GM19043 (cell line): ENCODE results near the gene CFDP1.
"Not testable (repeated sequence)": the region's sequence is repeated elsewhere in the genome, so short reads cannot be mapped to it uniquely, and the experiment has no call there.

Source experiments
- ATAC-seq: cut with Tn5 transposase; IDR thresholded peaks from one replicate; pipeline ENCODE4 v1.9.1; 2021; ENCODE audit warnings: low read depth; ENCODE audit not compliant: unreplicated experiment

CFDP1 gene

DNA sequence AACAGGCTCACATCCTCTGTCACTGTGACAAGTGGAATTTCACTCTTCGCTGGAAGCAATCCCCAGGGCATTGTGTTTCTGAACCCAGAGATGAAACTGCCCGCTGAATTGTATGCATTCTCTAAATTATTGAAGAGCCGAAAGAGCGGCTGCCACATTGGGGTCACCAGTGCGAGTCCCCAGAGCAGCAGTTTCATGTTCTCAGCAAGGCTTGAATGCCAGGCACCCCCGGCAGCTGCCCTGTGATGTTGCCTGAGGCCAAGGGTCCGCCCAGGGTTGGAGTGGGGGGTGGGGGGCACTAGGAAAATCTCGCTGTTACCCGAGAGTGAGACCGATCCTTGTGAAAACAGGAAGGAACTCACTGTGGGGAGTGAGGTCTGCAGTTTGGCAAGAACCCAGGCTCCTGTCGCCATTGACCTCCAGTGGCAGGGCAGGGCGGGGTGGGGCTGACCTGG lies 161.2 kb downstream of the CFDP1 start:
- peak; percentile 55 for ATAC-seq

DNA sequence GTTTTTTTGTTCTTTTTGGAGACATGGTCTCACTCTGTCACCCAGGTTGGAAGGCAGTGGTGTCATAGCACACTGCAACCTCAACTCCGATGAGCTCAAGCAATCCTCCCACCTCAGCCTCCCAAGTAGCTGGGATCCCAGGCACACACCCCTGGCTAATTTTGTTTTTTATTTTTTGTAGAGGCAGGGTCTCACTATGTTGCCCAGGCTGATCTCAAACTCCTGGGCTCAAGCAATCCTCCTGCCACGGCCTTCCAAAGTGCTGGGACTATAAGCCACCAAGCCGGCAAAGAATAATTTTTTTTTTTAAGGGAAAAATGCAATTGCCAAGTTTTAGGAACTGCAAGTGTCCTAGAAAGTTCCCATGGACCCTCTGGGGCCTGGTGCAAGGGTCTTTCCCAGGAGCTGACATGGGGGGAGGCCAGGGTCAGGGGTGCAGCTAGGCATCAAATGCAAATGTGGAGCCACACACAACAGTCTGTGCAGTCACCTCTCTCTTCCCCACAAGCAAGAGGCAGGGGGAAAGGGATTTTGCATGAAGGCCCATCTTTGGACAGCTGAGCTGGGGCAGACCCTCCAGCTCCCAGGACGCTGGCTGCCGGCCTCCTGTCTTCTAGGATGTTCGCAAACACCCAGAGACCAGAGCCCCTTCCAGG lies 161.7 kb downstream of the CFDP1 start:
- ATAC-seq, result no peak

DNA sequence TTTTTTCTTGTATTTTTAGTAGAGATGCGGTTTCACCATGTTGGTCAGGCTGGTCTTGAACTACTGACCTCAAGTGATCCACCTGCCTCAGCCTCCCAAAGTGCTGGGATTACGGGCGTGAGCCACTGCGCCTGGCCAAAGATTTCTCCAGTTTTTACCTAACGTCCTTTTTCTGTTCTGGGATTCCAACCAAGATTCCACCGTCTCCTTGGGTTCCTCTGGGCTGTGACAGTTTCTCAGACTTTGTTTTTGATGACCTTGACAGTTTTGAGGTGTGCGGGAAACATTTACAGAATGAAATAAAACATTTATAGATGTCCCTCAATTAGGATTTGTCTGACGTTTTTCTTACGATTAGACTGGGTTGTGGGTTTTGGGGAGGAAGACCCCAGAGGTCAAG lies 163.9 kb downstream of the CFDP1 start:
- ATAC-seq, result not testable (repeated sequence)

DNA sequence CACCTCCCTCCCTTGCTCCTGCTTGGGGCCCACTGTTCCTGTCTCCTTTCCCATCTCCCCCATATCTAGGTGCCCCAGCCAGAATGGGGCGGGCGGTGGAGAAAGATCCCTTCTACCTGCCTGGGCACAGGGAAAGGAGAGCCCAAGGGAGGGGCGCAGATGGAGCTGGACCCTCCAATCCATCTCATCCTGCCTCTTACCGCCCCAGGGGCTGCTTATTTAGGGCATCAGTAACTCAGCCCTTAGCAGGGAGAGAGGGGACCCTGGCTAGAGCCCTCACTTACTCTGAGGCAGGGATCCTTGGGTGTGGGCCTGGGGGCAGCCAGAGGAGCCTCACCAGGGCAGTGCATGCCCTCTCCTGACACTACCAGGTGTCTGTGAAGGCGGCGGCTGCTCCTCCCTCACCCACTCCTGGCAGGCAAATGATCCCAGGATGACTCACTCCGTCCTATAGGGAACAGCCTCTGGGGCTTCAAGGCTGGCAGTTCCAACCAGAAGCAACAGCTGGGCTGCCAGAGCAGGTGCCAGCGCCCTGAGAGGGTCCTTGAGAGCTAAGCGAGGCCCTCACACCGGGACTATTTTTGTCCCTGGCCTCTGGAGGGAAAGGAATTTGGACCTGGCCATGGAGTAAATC lies 165.6 kb downstream of the CFDP1 start:
- ATAC-seq, result no peak

DNA sequence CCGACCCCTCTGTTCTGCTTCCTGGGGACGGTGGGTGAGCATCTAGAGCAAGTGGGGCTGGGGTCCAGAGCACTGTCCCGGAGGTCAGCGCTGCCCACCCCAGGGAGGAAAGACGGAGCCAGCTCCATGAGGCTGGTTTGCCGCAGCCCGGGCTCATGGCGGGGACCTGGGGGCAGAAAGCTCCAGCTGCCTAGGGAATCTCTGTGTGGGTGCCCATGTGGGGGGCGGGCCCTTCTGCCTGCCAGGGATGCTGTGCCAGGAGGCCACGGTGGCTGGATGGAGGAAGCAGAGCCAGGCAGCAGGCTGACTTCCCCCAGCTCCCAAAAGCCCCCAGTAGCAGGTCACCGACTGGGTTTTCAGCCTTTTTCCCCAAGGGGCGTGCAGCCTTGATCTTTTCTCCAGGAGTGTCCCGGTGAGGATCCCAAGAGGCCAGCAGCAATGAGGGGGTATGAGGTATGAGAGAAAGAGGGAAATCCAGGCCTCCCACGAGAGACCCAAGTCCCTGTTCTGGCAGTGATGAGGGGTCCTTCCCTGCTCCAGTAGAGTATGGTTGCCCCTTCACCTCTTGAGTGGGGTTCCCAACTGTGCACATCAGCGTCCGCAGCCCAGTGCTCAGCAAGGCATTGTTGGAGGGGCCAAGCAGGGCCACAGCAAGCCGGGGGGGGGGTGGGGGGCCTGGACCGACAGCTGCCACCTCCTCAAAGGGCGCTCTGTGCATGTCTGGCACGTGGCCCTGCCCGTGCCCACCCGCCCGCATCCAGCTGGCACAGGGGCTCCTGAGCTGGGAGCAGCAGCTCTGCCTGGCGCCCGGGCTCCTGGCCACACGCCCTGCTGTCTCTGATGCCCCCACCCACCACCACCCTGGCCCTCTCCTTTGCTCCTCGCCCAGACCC lies 166.3 kb downstream of the CFDP1 start:
- no peak for ATAC-seq

DNA sequence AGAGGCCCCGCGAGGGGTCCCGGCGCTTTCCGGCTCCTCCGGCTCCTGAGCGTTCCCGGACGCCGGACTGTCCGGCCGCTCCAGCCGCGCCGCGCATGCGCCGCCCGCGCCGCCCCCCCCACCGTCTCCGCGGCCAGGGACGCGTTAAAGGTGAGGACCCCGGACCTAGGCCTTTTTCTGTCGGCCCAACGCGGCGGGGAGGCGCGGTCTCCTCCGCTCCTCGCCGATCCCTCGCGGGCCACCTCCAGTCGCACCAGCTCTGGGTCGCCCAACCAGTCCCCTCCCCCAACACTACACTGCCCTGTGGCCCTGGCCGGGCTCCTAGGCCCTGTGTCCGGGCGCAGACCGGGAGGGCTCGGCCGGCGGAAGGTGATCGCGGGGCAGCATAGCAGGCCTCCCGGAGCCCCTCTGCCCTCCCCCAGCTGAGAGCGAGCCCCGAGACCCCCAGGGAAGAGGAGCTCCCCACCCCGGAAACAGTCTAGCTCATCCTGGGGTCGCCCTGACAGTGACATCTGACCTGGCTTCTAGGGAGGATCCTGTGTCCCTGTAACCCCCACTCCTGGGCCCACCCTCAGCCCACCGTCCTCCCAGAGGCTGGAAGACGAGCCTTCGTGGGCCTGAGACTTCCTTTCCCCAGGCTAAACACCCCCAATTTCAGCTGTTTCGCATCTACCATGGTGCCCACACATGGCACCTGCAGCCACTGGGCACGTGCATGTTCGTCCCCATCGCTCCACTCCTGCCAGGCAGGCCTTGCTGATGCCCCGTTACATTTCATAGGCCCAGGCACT lies 167.2 kb downstream of the CFDP1 start:
- peak; percentile 56 for ATAC-seq

DNA sequence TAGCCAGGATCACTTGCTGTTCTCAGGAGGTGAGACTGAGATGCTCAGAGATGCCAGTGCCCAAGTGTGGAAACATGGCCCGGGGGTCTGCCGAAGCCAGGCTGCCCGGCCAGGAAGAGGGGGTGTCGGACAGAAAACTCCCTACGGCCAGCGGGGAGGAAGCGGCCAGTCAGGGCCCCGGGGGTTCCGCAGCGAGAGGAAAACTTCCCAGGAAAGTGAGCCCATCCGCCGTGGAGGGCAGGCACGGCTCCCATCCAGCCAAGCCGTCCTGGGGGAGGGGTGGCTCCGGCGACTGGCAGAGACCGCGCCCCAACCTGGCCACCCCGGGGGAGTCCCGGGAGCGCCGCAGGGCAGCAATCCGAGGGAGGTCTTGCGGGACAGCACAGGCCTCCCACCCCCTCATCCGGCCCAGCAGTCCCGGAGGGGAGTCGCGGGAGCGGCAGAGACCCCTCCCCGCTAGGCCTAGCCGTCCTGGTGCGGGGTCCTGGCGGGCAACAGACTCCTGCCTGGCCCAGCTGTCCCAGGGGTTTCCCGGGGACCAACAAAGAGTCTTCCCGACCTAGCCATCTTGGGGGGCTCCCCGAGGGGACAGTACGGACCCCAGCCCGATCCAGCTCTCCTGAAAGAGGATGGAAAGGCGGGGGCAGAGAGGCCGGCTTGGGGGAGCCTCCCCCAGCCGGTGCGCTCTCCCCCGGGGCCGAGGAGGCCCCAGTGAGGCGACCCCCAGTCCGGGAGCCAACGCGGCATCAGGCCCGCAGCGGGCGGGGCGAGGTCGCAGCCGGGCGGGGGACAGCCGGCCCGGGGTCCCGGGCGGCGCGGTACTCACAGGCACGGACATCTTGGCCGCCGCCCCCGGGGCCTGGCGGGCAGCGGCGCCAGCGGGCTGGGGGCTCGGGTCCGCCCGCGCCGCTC lies 168.0 kb downstream of the CFDP1 start:
- no peak for ATAC-seq

DNA sequence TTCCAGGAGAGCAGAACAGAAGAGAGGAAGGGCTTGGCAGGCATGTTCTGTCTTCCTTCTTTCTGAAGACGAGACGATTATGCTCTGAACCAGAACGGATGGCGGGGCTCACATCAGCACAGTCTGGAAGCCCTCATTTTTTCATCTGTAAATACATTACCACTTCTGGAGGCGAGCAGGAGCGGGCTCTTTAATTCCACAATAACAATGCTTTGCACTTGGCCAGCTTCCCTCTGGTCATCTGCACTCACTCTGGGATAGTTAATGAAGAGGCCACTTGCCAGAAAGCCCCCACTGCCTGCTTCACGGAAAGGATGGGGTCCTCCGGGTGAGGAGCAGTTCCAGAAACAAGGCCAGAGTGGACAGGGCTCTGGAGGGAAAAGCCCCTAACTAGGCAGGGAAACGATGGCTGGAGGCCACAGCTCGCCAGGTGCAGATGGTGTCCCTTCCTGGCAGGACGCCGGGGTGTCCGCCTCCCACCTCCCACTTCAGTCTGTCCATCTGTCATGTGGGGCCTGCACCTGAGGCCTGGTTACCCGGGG lies 168.8 kb downstream of the CFDP1 start:
- ATAC-seq, result no peak

DNA sequence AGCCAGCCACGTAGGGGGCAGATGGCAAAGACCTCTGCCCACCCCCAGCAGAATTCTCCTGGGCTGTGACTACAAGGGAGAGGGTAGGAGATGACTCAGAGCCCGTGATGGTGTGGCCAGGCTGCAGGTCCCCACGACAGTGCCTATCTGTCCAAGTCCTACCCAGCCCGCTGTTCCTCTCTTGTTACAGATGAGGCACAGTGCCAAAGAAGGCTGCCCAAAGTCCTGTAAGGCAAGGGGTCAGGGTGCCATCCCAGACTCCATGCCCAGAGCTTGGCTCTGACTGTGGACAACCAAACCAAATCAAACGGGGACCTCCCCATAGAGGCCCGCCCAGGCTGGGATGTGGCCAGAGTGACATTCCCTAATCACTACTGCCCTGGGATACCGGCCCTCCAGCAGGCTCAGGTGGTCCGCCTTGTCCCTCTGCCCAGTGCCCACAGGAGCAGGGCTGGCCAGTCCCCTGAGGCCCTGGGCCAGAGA lies 169.3 kb downstream of the CFDP1 start:
- no peak for ATAC-seq

DNA sequence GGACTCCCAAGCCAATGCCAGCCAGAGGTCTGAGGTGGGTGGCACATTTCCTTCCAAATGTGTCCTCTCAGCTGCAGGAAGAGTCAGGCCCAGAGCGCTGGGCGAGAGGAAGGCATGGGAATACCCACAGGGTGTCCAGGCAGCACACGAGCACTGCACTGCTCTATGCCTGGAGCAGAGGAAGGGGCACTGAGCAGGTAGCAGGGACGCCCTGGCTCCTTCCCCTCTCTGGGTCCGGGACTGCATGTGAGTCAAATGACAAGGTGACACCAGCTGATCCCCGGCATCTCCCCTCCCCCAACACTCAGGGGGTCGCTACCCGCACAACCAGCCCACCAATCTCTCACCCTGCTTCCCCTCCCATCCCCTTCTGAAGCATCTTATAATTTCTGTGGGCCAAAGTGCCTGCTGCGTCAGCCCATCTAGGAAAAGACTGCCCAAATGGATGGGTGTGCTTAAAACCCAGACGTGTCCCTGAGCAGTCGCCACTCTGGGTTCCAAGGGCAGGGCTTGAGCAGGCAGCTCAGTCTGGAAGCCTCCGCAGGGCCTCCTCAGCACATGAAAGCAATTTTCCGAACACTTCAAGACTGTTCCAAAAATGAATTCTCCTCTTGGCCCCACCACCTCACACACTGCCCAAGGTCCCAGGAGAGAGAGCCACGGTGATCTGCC lies 169.9 kb downstream of the CFDP1 start:
- ATAC-seq, result no peak

DNA sequence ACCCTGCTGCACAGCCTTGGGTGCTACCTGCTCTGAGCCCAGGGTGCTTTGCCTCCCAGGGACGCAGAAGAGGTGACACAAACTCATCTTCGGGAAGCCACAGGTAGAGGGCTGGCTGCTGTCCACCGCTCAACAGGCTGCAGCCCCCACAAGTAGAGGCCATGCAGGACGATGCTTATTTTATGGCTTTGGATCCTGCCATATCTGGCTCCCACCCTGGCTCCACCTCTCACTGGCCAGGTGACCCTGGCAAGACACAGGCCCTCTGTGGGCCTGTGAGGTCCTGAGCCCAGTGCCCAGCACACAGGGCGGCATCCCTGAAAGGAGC lies 170.5 kb downstream of the CFDP1 start:
- ATAC-seq, result no peak

DNA sequence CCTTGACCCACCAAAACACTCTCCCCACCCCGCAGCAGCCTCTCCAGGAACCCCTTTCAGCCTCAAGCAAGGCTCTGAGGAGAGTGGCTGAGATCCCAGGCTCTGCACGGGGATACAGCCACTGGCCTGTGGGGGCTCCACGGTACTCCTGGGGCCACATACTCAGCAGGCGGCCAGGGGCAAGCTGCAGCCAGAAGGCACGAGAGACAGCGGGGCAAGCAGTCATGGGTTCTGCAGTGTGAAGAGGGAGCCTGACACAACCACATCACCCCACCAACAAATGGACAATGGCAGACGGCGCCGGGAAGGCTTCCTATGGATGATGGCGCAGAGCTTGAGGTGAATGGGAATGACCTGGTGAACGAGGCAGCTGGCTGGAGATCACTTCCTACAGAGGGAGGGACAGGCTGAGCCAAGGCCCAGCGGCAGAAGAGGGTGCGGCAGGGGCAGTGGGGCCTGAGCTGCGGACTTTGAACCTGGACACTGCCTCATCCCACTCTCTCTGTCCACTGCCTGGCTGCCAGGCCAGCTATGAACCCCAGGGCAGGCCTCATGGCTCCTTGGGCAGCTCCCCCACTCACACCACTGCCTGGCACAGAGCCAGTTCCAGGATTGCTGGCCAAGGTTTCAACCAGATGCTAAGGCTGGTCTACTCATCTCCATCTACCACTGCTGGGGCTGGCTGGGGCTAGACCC lies 171.1 kb downstream of the CFDP1 start:
- no peak for ATAC-seq

DNA sequence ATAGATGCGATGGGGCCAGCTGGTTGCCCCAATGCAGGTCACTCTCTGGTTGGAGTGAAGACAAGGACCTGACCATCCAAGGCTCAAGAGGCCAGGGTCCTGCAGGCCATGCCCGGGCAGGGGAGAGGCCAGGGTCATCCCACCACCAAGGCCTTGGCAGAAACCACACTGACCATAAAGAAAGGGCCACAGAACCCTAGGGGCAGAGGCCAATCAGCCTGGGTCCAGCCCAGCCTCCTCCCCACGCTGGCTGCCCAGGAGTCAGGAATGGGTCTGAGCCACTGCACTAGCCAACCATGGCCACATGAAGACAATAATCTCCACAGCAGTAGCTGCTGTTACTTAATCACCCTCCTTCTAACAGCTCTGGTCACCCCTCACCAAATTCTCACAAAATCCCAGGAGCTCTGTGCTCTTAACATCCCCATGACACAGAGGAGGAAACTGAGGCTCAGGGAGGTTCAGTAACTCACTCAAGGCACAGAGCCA lies 171.7 kb downstream of the CFDP1 start:
- ATAC-seq, result no peak

DNA sequence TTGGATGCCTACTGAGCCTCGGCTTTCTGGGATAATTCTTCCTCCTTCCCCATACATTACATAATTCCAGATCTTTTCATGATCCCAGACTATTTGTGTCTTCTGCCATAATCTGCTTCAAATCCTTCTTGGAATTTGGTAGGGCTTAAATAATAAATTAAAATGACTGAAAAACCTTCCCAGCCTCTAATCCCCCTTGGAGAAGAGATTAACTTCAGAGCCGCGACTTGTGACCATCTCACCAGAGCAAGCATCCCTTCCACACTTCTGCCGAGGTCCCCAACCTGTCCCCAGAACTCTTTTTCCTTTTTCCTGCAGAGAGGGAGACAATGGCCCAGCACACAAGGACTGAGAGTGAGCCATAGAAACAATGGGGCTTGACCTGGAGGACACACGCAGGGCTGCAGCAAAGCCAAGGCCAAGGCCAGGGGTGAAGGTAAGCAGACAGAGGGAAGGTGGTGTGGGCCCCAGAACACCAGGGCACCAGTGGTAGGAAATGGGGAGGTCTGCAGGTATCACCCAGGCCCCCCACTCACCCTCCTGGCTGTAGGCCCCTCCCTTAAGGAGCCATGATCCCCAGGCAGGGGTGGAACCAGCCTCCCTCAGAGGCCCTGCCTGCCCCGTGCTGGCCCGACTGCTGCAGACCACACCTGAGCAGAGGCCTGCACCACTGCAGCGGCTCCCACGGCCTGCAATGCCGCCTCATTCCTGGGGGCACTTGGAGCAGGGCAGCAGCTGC lies 172.3 kb downstream of the CFDP1 start:
- ATAC-seq, result no peak

DNA sequence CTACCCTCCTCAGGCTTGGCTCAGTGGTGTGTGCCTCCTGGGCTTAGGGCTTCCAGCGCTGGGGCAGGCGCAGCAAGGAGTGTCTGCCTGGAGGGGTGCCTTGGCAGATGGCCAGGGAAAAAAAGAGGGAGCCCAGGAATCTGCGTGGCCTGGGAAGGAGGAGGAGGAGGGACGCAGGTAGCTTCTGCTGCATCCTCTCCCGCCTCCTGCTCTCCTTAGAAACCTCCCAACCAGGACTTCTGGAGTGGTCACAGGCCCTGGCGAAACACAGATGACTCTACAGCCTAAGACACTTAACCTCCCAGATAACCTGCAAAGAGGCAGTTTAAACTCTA lies 174.5 kb downstream of the CFDP1 start:
- no peak for ATAC-seq

DNA sequence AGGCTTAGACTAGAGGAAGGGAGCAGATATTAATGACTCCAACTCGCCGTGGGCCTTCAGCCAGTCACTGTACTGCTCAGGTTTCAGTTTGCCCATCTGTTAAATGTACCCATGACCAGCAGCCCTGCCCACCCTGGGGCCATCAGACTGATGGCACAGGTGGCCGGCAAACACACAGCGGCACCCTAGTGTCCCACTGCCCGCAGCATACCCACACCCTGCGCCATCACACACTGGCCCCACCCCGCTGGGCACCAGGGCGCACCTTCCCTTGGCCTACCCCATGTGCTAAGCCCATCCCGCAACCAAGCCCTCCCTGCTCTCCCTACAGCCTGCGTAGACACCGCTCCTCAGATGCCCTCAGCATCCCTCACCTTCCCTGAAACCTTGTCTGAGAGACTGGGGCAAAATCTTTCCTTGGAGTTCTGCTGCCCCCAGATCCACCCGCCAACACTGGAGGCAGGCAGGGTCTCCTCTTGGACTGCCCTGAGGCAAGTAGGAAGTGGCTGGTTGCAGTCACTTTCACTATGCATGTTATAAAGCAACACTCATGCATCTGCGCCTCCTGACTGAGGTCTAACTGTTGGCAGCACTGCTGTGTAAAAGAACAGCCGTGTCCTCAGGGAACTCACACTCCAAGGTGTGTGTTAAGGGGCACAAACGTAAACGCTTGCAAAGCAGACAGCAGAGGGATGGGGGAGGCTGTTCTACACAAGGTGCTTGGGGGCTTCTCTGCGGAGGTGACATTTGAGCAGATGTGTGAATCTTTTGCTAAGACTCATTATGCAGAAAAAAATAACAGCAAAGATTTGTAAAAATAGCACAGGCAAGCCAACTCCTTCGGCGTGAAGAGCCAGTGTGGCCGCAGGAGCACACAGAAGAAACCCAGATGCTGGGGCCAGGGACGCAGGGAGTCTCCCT lies 175.2 kb downstream of the CFDP1 start:
- ATAC-seq, result no peak
